Raji (cell line): ENCODE results near the gene ADARB2.

ENCODE experiments used
- POLR2A ChIP-seq: IDR thresholded peaks from 2 replicates; pipeline ENCODE4 v1.6.1; 2011; ENCODE audit warnings: low read depth, low read length, control low read depth; ENCODE audit not compliant: insufficient read depth

Gene ADARB2

GRCh38 chr10:1434912-1435692 lies 302.2 kb downstream of the ADARB2 start:
- TF ChIP-seq POLR2A = no peak

GRCh38 chr10:1434202-1434601 lies 303.1 kb downstream of the ADARB2 start:
- no peak for TF ChIP-seq POLR2A

- no peak for TF ChIP-seq POLR2A
These were observed 305.2 kb downstream of the ADARB2 start for GRCh38 chr10:1432161-1432560.

GRCh38 chr10:1431229-1431628 lies 306.1 kb downstream of the ADARB2 start:
- TF ChIP-seq POLR2A = no peak

GRCh38 chr10:1426786-1427185 lies 310.5 kb downstream of the ADARB2 start:
- no peak for TF ChIP-seq POLR2A

GRCh38 chr10:1425879-1426278 lies 311.4 kb downstream of the ADARB2 start:
- TF ChIP-seq POLR2A = no peak

GRCh38 chr10:1424648-1425047 lies 312.7 kb downstream of the ADARB2 start:
- no peak for TF ChIP-seq POLR2A

GRCh38 chr10:1423676-1424253 lies 313.6 kb downstream of the ADARB2 start:
- TF ChIP-seq POLR2A = no peak

- TF ChIP-seq POLR2A = no peak
These were observed 315.1 kb downstream of the ADARB2 start for GRCh38 chr10:1422275-1422674.

- no peak for TF ChIP-seq POLR2A
These were observed 316.5 kb downstream of the ADARB2 start for GRCh38 chr10:1420661-1421362.

GRCh38 chr10:1419796-1420610 lies 317.3 kb downstream of the ADARB2 start:
- no peak for TF ChIP-seq POLR2A

- TF ChIP-seq POLR2A = no peak
These were observed 319.2 kb downstream of the ADARB2 start for GRCh38 chr10:1418031-1418550.

GRCh38 chr10:1417574-1417973 lies 319.8 kb downstream of the ADARB2 start:
- TF ChIP-seq POLR2A = no peak

- TF ChIP-seq POLR2A = no peak
These were observed 320.8 kb downstream of the ADARB2 start for GRCh38 chr10:1416456-1417037.

GRCh38 chr10:1414893-1415292 lies 322.4 kb downstream of the ADARB2 start:
- no peak for TF ChIP-seq POLR2A
